C4-2B (cell line): ENCODE measurements around the gene TSC22D4.
"Not testable (repeated sequence)": the region's sequence is repeated elsewhere in the genome, so short reads cannot be mapped to it uniquely, and the experiment has no call there.

Experiments
- H3K27ac ChIP-seq: fragments of 450-650 bp; 2 replicates; pipeline ENCODE4 v1.5.1; 2017
- ZFX ChIP-seq: fragments of 450-650 bp; IDR thresholded peaks from 2 replicates; pipeline ENCODE4 v1.6.1; 2017
- TF ChIP-seq, protein P1 (sequence below): fragments of 450-650 bp; conservative IDR thresholded peaks from 2 replicates; pipeline ENCODE4 v1.5.1; 2017; ENCODE audit warnings: mild to moderate bottlenecking

TSC22D4 gene

DNA sequence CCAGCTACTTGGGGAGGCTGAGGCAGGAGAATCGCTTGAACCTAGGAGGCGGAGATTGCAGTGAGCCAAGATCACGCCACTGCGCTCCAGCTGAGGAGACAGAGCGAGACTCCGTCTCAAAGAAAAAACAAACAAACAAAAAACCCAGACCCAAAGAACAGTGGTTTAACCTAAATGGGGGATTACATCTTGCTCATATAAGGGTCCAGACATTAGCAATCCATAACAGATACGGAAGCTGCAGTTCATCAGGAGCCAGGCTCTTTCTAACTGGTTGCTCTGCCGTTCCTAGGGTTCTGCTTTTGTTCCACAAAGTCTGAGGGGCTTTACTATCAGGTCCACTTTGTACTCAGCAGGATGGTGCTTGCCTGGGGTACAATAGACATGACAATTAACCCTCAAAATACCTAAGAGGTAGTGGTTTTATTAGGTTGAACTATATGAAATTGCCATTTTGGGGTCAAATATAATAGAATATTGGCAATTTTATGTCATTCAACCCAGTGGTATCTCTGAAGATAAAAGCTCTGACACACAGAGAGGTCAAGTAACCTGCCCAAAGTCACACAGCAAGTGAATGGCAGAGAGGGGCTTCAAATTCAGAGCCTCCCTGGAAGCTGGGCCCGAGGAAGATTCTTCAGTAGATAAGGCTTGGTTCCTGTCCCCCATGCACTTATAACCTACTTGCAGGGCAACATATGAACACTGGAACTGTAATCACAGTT, 26.0 kb upstream of the TSC22D4 start:
- TF ChIP-seq, protein P1, sequence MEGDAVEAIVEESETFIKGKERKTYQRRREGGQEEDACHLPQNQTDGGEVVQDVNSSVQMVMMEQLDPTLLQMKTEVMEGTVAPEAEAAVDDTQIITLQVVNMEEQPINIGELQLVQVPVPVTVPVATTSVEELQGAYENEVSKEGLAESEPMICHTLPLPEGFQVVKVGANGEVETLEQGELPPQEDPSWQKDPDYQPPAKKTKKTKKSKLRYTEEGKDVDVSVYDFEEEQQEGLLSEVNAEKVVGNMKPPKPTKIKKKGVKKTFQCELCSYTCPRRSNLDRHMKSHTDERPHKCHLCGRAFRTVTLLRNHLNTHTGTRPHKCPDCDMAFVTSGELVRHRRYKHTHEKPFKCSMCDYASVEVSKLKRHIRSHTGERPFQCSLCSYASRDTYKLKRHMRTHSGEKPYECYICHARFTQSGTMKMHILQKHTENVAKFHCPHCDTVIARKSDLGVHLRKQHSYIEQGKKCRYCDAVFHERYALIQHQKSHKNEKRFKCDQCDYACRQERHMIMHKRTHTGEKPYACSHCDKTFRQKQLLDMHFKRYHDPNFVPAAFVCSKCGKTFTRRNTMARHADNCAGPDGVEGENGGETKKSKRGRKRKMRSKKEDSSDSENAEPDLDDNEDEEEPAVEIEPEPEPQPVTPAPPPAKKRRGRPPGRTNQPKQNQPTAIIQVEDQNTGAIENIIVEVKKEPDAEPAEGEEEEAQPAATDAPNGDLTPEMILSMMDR = no peak
- no peak for TF ChIP-seq ZFX
- no peak overlapping the region for H3K27ac ChIP-seq

GRCh38 chr7:100504031-100504430, 25.0 kb upstream of the TSC22D4 start:
- not testable (repeated sequence) for H3K27ac ChIP-seq

- H3K27ac ChIP-seq = not testable (repeated sequence)
Observed at GRCh38 chr7:100500743-100501142, 21.7 kb upstream of the TSC22D4 start.

GRCh38 chr7:100496509-100496908, 17.5 kb upstream of the TSC22D4 start:
- TF ChIP-seq, protein P1 = no peak
- TF ChIP-seq ZFX = no peak
- no peak overlapping the region for H3K27ac ChIP-seq

DNA sequence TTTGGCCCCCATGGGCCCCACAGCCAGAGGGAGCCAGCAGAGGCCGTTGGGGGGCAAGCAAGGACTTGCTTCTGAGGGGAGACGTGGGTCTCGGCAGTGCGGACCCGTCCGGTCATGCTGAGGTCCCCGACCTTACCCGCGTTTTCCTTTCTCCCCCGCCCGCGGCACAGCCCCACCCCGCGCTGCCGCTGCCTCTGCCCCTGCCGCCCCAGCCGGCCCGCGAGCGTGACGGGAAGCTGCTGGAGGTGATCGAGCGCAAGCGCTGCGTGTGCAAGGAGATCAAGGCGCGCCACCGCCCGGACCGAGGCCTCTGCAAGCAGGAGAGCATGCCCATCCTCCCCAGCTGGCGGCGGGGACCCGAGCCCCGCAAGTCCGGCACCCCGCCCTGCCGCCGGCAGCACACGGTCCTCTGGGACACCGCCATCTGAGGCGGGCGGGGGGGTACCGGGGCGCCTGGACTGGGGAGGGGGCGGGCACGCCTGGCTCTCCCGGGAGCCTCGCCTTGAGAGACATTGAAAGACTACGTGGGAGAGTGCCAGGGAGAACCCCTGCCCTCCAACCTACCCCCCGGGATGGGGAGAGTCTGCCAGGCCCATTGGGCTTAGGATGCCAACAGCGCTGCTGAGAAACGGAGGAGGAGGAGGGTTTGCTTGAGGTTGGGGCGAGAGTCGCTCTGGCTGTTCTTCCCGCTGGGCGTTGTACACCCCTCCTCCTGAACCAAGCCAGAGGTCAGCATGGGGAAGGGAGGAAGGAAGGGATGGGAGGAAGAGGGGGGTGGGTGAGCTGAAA, 14.7 kb upstream of the TSC22D4 start:
- no peak overlapping the region for H3K27ac ChIP-seq
- TF ChIP-seq ZFX = no peak
- TF ChIP-seq, protein P1 = no peak

GRCh38 chr7:100492738-100493475, 13.9 kb upstream of the TSC22D4 start:
- no peak overlapping the region for H3K27ac ChIP-seq
- TF ChIP-seq, protein P1 = no peak
- no peak for TF ChIP-seq ZFX

DNA sequence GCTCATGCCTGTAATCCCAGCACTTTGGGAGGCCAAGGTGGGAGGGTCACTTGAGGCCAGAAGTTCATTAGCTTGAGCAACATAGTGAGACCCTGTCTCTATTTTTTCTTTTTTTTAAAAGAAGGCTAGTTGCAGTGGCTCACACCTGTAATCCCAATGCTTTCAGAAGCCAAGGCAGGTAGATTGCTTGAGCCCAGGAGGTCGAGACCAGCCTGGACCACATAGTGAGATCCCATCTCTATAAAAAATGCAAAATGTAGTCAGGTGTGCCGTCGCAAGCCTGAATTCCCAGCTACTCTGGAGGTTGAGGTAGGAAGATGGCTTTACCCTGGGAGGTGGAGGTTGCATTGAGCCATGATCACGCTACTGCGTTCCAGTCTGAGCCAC, 12.2 kb upstream of the TSC22D4 start:
- TF ChIP-seq, protein P1 = no peak
- no peak for TF ChIP-seq ZFX
- H3K27ac ChIP-seq = no peak overlapping the region

DNA sequence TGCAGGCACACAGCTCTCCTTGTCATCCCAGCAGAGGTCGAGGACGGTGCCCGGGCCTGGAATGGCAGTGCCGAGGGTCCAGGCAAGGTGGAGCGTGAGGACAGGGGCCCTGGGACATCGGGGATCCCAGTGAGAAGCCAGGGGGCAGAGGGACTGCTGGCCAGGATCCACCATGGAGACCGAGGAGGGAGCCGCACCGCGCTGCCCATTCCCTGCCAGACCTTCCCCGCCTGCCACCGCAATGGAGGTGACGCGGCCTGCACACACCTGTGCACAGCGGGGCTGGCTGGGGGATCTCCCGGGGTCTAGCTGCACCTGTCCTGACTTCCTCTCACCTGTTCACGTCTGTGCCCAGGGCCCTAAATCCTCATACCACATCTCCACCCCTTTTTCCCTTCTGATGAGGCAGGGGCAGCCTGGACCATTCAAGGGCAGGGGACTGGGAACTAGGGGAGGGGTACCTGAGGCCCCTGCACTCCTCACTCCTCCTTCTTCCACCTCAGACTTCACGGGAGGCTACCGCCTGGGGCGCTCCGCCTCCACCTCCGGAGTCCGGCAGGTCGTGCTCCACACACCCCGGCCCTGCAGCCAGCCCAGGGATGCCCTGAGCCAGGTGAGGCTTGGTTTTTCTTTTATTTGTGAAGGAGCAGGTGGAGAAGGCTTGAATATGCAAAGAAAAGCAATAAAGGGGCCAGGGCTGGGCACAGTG, 11.6 kb upstream of the TSC22D4 start:
- TF ChIP-seq, protein P1 = no peak
- no peak for TF ChIP-seq ZFX
- H3K27ac ChIP-seq = no peak overlapping the region
